Neural progenitor cell (in vitro differentiated cells): Measurements from ENCODE around the gene INTS1.

ENCODE experiments used
- CTCF ChIP-seq: fragments of 200-600 bp; sonication (generic); IDR thresholded peaks from 2 replicates; pipeline ENCODE4 v1.5.1; 2017; ENCODE audit warnings: antibody characterized with exemption, mild to moderate bottlenecking
- EZH2 ChIP-seq: fragments of 200-600 bp; sonication (generic); IDR thresholded peaks from 2 replicates; pipeline ENCODE4 v1.6.1; 2017; ENCODE audit warnings: antibody characterized with exemption, mild to moderate bottlenecking, moderate library complexity
- EZH2phosphoT487 ChIP-seq: fragments of 200-600 bp; sonication (generic); IDR thresholded peaks from 2 replicates; pipeline ENCODE4 v1.6.1; 2017; ENCODE audit warnings: antibody characterized with exemption

- TF ChIP-seq CTCF (no peak), EZH2 (no peak), EZH2phosphoT487 (no peak)
Measured at GRCh38 chr7:1501487-1502270, 2.5 kb downstream of the INTS1 start.
